GM18868 (cell line): ENCODE data around the gene SEZ6L.
"Not testable (repeated sequence)": the region's sequence is repeated elsewhere in the genome, so short reads cannot be mapped to it uniquely, and the experiment has no call there.

ENCODE experiments used
- ATAC-seq: cut with Tn5 transposase; IDR thresholded peaks from one replicate; pipeline ENCODE4 v1.9.1; 2021; ENCODE audit warnings: mild to moderate bottlenecking, moderate library complexity; ENCODE audit not compliant: unreplicated experiment

SEZ6L gene

DNA sequence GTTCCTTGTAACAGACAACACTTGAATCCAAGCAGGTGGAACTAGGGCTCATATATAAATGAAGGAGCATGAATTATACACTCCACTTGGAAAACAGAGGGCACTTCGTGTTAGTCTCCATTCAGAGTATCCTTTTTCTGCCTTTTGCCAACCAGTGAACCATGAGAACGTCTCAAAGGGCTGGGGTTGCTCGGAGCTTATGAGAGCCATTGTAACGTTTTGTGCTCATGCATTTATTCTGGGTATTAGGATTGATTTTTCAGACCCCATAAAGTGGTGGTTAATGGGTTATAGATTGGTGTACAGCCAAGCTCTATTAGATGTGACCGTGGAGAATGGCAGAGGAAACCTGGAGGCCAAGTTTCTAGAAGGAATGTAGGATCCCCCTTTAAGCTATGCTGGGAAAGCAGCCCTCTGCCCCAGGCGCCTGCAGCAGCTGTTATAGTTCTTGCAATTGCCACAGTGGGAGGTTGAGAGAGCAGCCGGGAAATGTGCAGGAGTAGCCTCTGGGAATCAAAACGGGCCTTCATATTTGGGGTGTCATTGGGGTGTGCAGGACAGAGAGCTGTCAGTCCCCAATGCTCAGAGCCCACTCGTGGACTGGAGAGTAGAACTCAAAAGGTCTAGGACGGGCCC, 205.2 kb downstream of the SEZ6L start:
- ATAC-seq, result no peak

DNA sequence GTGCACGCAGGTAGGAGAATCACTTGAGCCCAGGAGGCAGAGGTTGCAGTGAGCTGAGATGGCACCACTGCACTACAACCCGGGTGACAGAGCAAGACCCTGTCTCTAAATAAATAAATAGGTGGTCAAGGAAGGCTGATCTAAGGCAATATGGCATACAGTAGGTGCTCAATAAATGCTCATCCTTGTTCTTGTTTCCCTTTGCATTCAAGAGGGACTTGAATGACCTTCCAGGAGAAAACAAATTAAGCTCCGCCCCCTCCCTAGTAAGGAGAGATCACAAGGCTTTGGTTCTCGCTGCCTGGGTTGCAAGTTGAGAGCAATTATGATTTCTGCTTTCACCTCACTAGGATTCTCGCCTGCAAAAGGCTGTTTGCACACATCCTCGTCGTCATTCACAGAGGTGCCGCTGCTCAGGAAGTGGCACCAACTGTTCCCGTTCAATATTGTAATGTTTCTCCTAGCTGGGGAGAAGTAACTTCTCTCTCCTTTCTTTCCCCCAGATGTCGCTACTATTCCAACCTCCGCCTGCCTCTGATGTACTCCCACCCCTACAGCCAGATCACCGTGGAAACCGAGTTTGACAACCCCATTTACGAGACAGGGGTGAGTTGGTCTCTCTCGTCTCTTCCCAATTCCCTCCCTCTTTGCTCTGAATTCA, 208.0 kb downstream of the SEZ6L start:
- no peak for ATAC-seq

DNA sequence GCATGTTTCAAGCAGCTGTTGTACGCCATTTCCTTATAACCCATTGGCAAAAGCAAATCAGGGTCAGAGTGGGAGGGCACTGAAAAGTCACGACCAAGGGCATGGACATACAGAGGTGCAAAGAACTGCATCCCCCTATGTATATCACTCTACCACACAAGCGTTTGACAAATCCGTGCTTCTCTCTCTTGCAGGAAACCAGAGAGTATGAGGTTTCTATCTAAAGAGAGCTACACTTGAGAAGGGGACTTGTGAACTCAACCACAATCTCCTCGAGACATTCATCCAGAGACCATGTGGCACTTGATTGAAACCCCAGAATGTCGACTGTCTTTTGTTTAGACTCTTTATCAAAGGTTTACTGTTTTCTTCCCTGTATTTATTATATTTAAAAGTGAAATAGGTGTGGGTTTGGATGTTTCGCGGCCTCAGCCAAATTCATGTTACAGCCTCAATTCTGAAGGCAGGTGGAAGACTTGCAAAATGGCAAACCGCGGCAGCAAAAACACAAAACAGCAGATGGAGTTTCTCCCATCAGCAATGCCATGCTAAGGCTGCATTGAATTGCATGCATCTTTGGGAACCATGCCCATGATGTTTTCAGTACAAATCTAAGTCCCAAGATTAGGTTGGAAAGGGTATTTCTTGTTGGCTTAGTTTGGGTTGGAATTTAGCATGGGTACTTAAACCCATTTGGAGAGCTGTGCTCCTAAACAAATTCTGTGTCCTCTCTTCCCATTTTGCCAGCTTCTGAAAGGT, 211.0 kb downstream of the SEZ6L start:
- ATAC-seq, result no peak

DNA sequence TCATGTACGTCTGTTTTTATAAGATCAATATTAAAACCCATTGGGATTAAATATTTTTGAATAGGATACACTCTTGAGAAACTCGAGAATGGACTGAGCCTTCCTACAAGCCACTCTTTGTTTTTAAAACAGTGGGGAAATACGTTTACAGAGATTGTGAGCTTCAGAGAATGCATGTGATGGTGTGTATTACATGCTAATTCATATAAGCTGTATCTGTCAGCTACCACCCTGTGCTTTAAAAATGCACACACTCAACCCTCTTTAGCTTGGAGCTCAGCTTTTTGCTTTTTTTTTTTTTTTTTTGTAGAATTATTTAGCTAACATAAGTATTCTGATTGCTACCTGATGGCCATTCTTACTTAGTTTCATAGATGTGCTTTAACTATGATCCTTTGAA, 213.5 kb downstream of the SEZ6L start:
- ATAC-seq, result no peak

DNA sequence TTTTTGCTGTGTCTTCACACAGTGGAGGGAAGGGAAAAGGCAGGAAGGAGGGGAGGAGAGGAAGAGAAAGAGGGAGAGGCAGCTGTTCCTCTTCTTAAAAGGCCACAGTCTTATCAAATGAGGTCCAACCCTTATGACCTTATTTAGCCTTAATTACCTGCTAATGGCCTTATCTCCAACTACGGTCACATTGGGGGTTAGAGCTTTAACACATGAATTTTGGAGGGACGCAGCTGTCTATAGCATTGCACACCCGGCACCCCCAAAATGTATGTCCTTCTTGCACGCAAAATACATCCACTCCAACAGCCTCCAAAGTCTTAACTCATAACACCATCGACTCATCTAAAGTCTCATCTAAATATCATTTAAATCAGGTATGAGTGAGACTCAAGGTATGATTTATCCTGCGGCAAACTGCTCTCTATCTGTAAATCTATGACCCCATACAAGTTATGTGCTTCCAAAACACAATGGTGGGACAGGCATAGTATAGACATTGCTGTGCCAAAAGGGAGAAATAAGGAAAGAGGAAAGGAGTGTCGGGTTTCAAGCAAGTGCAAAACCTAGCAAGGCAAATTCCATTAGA, 214.8 kb downstream of the SEZ6L start:
- ATAC-seq, result no peak

DNA sequence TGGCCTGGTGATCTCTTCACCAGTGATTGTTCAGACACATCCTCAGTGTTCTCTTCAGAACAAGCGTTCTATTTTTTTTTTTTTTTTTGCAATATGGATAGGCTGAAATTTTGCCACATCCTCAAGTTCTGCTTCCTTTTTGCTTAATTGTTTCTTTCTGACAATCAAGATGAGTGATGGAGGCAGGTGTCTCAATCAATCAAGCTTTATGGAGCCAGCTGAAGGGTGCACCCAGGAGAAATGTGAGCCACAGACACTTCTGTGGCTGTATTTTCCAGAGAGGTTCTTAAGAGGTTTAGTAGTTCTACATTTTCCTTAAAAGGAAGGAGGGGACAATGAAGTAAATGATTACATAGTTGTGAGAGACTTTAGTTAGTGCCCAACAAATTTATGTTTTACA, 215.9 kb downstream of the SEZ6L start:
- no peak for ATAC-seq

DNA sequence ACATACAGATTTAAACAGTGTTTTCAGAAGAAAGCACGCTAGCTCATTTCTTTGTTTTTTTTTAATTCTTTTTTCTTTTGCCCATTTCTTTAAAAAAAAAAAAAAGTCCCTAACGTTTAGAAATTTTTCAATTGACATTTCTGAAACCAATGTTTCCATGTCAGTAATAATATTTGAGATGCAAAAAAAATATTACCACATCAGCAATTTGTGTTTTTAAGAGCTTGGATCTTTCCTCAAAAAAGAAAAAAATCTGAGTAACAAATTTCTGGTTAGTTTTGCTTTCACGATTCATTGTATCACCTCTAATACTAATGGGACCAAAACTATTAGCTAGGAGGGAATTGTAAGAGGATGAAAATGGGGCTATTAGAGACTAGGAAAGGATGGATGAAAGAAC, 219.9 kb downstream of the SEZ6L start:
- ATAC-seq, result no peak

DNA sequence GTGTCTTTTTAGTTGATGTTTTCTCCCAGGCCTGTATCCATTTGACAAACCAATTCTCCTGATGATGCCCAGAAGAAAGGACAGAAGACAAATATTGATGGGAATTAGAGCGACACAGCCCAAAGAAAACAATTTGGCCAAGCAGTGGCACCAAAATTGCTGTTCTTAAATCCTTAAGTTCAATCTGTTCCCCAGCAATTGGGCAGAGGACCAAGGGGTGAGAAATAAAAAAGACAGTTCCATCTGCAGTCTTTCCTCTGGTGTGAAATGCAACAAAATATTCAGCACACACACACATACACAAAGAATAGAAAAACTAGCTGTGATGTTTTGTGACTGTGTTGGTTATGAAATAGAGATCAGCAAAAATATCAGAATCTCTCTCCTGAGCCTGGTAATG, 221.8 kb downstream of the SEZ6L start:
- ATAC-seq, result no peak

DNA sequence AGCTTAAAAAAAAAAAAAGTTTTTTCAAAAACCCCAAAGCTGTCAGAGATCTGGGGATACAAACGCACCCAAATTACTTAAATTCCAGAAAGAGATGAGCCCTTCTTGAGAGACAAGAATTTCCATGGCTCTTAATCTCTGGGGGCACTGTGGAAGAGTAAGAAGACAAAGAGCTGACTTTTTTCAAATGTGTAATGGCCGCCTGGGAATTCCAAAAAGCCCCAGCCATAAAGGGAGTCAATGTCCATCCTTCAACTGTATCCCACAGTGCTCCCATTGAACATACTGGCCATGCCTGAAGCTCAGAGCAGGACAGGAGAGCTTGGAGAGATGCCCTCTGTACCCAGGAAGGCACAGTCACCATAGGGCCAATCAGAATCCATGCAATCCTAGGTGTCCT, 222.4 kb downstream of the SEZ6L start:
- ATAC-seq, result no peak

DNA sequence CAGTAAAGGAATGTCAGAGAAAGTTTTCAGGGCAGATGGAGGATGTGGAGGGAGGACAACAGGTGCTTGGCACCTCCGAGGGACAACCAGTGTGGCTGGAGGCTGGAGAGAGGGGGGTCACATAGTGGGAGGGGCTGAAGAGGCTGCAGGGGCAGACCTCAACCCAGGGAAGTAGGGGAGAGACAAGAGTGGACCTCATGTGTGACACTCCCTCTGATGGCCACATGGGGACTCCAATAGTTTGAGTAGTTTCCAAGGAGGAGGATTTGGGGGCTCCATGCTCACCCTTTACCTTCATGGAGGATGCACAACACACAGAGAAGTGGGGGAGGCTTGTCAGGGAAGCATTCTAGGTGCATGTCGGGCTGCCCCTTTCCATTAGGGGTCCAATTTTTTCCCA, 224.7 kb downstream of the SEZ6L start:
- ATAC-seq, result no peak

DNA sequence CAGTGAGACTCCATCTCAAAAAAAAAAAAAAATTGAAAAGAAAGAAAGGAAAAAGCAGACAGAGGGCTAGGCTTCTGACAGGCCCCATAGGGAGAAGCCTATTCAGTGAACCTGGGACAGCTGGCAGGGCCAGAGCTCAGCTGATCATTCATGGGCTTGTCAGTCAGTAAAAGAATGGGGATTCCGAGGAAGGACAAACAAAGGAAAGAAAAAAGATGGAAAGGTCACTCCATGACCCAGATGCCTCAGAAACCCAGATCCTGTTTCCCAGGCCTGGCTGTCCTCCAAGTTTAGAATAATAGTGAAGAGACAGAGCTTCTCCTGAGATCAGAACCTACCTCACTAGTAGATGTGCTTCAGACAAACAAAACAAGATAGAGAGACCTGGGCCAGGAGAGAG, 225.5 kb downstream of the SEZ6L start:
- ATAC-seq, result no peak

DNA sequence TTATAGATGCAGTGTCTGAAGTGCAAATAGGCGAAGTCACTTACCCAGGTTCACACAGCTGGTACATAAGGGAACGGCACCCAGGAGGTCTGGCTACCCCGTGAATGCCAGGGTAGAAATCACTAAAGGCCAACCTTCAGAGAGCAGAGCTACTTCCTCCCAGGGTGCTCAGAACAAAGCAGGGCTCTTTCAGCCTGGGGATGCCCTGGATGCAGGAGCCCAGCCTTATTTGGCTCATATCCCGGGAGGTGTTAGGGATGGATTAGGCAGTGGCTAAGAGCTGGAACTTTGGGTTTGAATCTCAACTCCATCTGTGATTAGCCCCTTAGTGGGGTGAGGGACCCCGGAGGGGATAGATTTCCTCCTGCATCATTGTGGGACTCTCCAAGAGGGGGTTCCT, 226.7 kb downstream of the SEZ6L start:
- ATAC-seq, result no peak

DNA sequence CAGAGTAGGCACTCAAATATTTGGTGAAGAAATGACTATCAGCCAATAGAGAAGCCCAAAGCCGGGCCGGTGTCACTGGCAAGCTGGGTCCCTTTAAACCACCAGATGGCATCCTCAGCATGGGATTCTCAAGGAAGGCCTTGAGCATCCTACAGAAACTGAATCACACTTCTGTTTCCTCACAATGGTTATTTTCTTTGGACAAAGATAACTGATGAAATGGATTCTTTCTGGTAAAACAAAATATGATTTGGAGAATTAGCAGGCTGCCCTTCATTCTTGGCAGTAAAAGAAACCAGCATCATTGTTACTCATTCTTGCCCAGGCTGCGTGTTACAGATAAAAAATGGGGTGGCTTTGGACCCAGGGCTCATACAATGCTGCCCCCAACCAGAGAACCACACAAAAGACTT, 229.5 kb downstream of the SEZ6L start:
- ATAC-seq, result no peak

DNA sequence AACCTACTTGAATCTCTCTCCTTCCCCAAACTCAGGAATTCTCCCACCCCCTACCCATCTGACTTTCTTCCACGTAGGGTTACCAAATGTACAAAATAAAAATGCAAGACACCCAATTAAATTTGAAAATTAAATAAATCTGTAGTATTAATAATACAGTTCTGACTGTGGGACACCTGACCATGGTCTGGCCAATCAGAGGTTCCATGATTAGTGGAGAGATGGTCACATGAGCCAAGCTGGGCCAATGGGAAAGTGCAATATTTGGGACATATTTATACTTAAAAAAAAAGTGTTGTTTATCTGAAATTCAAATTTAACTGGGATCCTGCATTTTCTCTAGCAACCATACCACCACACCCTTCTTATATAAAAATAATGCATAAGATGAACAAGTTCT, 230.0 kb downstream of the SEZ6L start:
- no peak for ATAC-seq

DNA sequence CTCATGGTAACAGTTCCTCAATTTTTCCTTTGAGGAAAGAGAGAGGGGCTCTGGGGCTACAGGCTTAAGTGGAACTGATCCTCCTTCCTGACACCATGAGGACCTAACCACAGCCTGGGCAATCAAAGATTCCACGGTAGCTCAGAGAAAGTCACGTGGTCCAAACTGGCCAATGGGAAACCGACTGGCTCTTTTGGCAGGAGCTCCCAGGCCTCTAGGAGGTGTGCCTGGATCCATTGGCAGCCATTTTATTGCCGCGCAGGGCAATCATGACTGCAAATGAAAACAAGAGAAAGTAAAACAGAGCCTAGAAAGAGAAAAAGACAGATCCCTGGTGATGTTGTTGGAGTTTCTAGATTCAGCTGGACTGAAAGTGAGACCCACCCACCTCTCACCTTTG, 232.5 kb downstream of the SEZ6L start:
- ATAC-seq, result no peak

DNA sequence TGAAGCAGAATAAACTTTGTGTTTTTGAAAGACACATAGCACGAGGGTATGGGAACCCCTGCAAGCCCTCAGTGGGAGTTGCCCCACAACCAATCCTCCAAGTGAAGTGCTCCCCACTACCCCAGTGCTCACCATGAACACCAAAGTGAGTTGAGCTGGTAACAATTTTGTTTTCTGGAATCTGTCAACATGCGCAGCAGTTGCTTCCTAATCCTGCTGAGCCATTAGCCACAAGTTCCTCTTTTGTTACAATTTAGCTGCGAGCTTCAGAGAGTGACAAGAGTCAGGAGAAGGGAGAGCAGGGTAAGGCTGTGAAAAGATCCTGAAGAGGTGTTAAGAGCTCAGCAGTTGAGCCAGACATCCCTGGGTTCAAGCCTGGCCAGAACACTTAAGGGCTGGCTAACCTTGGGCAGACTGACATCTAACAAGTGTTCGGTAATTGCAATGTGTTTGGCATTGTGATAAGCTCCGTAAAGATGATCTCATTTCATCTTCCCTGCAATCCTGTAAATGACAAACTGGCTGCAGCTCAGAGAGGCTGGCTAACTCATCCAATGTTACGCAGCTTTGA, 235.7 kb downstream of the SEZ6L start:
- ATAC-seq, result no peak

DNA sequence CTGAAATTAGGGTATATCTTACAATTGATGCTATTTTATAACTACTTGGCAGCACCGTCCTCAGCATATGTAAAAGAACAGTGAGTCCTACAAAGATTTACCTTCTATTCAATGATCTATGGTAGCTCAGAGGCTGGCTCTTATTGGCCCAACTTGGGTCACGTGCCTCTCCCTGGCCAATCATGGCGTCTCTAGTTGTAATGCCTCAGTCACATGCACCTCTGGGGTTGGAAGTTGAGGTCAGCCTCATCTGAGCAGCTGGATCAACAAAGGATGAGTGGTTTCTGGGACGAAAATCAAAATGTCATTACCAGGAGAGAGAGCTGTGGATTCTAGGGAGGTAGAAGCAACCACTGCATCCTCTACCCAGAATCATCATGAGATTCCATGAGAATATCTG, 236.9 kb downstream of the SEZ6L start:
- no peak for ATAC-seq

DNA sequence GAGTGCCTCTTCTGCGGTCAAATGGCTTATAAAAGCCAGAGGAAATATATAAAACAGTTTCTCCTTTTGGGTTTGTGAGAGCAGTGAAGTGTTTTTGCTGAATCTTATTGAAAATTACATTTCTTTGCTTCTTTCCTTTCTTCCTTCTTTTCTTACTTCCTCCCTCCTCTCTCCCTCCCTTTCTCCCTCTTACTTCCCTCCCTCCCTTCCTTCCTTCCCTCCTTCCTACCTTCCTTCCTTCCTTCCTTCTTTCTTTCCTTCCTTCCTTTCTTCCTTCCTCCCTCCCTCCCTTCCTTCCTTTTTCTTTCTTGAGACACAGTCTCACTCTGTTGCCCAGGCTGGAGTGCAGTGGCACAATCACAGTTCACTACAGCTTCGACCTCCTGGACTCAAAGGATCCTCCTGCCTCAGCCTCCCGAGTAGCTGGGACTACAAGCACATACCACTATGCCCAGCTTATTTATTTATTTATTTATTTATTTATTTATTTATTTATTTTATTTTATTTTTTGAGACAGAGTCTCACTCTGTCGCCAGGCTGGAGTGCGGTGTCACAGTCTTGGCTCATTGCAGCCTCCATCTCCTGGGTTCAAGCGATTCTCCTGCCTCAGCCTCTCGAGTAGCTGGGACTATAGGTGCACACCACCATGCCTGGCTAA, 239.4 kb downstream of the SEZ6L start:
- ATAC-seq, result not testable (repeated sequence)

DNA sequence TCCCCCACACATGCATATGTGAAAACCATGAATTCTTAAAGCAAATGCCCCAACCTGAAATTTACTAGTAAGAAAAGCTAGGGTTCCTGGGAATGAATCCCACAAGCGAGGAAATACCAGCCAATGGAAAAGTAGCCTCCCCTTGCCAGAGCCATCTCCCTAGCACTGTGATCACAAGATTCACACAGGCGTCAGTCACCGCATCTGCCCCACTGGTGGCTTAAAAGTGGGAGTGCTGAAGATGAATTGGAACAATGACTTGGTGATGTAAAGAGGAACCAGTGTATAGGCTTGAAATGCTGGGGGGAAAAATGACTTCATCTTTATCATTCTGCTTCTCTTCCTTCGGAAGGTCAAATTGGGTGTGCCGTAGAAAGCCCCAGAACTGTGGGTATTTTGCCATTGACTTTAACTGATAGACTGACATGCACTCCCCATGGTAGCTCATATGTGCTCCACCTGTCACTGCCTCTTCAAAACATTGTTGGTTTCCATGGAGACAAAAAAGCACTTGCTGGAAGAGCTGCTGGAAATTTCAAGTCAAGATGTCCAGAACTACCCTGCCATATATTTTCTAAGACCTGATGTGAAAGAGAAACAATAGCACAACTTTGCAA, 240.6 kb downstream of the SEZ6L start:
- no peak for ATAC-seq

DNA sequence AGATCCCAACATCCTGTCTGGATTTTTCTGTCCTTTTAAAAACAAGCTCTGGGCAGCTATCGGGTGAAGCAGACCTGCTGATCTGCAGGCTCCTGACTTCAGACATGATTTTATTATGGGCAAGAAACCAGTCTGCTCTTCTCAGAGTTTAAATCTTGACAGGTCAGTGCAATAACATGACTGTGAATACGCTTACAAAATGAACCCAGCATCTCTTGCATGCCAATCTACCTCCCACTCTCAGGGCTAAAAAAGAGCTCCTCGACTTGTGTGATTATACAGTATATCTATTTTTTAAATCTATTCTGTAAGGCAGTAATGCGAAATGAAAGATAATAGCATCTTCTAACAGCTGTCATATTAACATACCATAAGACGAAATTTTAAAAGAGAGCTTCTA, 241.1 kb downstream of the SEZ6L start:
- no peak for ATAC-seq

DNA sequence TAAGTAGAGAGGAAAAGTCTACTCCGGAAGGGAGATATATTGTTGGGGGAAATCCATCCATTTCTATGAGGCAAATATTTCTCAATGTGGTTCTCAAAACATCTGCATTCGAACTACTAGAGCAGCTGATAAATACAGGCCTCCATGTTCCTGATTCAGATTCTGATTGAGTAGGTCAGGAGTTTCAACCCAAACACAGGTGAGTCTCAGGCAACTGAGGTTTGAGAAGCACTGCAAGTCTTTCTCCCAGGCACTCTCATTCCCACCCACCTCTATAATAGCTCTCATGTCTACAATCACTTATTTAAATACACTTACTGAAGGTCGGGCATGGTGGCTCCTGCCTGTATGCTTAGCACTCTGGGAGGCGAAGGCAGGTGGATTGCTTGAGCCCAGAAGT, 245.1 kb downstream of the SEZ6L start:
- no peak for ATAC-seq
